Testis (tissue), 2 donors: ENCODE measurements around the gene MTX3.

ENCODE experiments used
- CTCF ChIP-seq, 3 experiments: fragments of 450-650 bp in 2 of 3; fragments of 200-600 bp in 1 of 3; sonication (generic) in 1 of 3; IDR thresholded peaks; one replicate each; pipeline ENCODE4 v1.5.1; 2016 to 2019; ENCODE audit warnings: antibody characterized with exemption in 3 of 3, mild to moderate bottlenecking in 2 of 3, moderate library complexity in 1 of 3
- POLR2A ChIP-seq: fragments of 450-650 bp; IDR thresholded peaks from one replicate; pipeline ENCODE4 v1.6.1; 2017; ENCODE audit warnings: antibody characterized with exemption, mild to moderate bottlenecking, moderate library complexity

GRCh38 chr5:80002677-80003076 lies 11.6 kb upstream of the MTX3 start:
- TF ChIP-seq POLR2A (no peak), CTCF (IDR thresholded peaks at IDR 0.05) (no peak)
